CD4-positive, alpha-beta T cell treated with Interleukin-4 for 1 hour (primary cell): ENCODE results near the gene HOXB3.

Experiments used
- DNase-seq, 2 donors: peaks; one replicate each; pipeline ENCODE4 v3.0.0-alpha.2; 2020 to 2022

HOXB3 gene

GRCh38 chr17:48611681-48612455 is 21.8 kb upstream of the HOXB3 start:
- DNase-seq, result no peak

- DNase-seq, result no peak
Observed at GRCh38 chr17:48611213-48611612, 21.2 kb upstream of the HOXB3 start.

DNA sequence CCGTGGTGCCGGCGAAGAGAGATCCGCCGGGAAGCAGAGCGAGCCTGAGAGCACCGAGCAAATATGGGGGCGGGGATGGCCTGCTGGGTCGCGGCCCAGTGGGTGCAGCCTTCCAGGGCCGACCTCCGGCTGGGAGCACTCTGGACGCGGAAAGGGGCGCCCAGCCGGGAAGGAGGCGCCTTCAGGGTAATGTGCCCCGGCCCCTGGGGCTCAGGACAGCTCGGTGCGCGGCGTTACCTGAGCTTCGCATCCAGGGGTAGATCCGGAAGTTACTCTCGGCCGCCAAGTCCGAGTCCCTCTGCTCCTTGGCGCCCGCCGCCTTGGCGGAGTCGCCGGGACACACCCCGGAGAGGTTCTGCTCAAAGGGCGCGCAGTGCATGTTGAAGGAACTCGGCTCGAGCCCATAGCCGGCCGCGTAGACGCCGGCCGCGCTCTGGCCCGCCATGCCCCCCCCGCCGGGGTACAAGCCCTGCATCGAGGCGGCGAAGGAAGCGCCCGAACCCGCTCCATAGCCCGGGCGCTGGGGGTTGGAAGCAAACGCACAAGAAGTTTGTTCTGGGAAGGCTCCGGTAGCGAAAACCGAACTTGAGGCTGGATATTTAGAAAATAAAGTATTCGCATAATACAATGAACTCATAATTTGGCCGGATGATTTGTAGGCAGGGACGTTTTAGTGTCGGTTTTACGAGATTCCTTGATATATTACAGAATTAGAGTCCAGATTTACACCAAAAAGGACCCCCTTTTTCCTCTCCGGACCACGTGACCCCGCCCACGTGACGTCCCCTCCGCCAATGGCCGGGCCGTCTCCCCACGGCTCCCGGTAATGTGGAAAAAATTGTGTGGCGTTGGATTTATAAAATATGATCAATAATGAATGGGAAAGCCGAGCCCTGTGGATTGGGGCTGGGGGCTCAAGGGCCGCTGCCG is 20.5 kb upstream of the HOXB3 start, which contains the start of gene HOXB7:
HOXB7 (minus strand) TSS at position 736 of the 930 bp plus-strand sequence; CDS start at position 637, 99 bp downstream.
- peak; percentile 36 to 61 for DNase-seq

- DNase-seq, result no peak
Observed at GRCh38 chr17:48609759-48610281, 19.8 kb upstream of the HOXB3 start.

DNA sequence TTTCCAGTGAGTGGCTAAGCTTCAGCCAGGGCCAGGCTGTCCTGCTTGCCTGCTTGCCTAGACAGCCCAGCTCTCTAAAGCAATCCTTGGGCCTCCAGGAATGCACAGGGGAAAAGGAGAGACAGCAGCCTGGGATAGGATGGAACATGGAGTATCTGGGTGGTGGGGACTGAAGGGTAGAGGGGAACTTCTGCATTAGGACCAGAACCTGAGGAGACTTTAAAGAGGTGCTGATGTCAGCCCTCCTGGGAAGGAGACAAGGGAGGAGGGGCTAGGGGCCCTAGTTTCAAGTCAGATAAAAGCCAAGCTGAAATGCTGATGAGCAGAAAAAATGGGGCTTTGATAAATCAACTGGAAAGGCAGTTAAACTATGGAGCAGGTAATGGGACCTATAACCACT is 19.0 kb upstream of the HOXB3 start:
- no peak for DNase-seq

DNA sequence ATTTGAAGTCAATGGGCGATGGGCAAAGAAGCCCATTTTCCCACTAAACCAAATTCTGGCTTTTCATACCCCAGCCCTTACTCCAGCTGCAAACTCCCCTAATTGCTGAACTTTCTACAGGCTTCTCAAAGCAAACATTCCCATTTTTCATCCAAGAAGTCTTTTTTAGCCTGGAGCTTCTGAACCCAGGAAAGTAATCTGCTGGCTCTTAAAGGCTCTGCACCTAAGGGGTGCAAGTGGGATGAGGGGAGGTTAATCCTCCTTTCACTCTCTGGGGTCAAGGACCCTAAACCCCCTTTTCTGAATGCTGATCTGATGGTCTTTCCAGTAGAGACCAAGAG is 18.4 kb upstream of the HOXB3 start:
- no peak for DNase-seq

DNA sequence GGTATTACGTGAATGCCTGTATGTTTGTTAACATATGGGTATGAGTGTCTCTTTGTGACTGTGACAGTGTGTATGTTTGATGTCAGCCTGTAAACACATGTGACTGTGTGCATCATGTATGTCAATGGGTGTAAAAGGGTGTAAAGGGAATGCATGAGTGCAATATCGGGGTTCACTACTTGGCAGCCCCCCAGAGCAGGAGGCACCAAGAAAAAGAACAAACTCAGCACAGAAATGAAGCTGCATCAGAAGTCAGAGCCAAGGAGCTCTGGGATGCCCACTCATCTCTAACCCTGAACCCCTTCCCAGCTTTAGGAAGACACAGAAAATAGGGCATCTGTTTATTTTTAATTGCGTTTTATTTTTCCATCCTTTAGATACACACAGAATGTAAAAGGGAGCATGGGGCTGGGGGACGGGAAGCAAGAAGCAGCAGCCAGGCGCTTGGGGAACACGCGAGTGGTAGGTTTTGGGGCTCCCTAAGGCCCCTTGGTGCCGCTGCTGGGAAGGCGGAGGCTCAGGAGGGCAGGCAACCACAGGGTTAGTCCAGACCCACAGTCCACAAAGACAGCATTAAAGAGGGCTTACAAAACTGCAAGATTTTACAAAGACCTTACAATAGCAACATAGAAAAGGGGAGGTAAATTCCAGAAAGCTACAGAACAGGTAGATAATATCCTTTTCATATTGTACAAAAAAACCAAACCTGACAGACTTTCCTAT is 17.0 kb upstream of the HOXB3 start:
- DNase-seq, result no peak

GRCh38 chr17:48605991-48606891 is 16.2 kb upstream of the HOXB3 start:
- no peak for DNase-seq

DNA sequence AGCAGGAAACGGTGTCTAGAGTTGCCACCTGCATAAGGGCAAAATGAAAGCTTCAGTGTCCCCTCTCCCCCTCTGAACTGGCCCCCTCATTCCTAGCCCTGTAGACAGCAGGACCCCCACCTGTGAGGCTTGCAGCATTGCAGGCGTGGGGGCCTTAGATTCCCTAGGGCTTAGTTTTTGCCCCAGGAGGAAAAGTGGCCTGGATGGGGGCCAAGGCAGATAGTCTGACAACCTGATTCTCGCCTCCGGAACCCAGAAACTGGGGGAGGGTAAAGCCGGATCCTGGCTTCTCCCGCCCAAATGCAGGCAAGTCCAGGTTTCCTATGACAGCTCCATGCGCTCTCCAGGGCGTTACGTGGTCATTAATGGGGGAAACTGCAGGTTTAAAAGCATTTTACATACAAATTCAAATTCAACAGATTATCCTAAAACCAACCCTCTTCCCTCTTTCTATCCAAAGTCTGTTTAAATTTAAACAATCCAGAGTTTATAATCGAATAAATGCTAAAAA is 15.4 kb upstream of the HOXB3 start:
- DNase-seq, result no peak

DNA sequence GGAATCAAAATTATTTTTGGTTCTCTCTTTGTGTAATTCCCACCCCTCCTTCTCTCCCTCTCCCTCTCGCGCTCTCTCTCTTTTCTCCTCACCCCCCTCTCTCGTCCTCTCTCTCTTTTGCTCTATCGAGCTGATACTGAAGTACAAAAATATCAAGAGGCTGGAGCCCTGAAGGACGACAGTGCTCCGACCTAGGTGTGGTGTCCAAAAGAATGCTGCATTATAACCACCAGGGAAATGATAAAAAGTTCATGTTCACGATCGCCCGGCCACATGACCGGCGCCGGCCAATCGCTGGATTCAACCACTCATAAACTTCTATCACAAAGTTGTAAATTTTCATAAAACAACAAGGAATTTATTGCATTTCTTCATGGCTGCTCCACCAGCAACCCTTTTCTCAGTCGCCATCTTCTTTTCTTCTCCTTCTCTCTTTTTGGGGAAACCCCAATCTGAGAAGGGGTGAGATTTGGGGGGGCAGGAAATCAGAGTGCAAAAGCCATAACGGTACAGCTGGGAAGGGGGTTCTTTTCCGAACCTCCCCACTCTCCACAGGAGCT is 14.8 kb upstream of the HOXB3 start, which contains the start of gene HOXB6:
HOXB6 (minus strand) TSS at position 217 of the 560 bp plus-strand sequence. CDS start 6,836 bp downstream, outside the sequence.
- no peak for DNase-seq

- DNase-seq, result no peak
Observed at GRCh38 chr17:48603959-48604769, 14.1 kb upstream of the HOXB3 start.

GRCh38 chr17:48601539-48602425 is 11.7 kb upstream of the HOXB3 start:
- DNase-seq, result no peak

DNA sequence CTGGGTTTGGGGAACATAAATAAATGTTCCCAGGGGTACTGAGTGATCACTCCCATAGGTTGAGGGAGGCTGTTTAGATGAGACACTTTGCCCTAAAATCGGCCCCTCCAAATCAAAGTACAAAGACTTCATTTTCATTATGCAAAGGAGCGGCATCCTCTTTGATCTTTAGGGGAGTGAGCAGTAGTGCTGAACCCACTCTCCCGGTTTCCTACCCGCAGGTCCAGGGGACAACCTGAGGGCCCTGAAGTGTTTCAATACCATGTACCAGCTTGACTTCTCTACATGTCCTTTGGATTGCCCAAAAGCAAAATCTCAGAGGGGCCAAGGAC is 11.1 kb upstream of the HOXB3 start:
- no peak for DNase-seq

GRCh38 chr17:48600244-48601098 is 10.4 kb upstream of the HOXB3 start:
- no peak for DNase-seq

DNA sequence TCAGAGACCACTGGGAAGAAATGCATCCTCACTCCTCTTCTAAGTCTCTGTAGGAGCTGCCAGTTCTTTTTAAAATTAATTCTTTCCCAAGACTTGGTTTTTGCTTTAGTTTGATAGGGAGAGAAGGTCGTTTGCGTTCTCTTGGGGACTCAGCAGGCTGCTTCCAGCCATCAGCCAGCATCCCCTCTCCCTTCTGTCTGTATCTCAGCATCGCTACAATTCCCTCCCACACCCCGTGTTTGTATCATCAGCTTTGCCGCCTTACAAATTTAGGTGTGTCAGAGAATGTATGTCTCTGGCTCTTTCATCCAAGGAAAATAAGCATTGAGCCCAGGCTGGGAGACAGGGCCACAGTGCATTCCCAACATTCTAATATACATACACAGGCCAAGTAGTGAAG is 9.3 kb upstream of the HOXB3 start:
- no peak for DNase-seq

- DNase-seq, result no peak
Observed at GRCh38 chr17:48598736-48599135, 8.7 kb upstream of the HOXB3 start.

DNA sequence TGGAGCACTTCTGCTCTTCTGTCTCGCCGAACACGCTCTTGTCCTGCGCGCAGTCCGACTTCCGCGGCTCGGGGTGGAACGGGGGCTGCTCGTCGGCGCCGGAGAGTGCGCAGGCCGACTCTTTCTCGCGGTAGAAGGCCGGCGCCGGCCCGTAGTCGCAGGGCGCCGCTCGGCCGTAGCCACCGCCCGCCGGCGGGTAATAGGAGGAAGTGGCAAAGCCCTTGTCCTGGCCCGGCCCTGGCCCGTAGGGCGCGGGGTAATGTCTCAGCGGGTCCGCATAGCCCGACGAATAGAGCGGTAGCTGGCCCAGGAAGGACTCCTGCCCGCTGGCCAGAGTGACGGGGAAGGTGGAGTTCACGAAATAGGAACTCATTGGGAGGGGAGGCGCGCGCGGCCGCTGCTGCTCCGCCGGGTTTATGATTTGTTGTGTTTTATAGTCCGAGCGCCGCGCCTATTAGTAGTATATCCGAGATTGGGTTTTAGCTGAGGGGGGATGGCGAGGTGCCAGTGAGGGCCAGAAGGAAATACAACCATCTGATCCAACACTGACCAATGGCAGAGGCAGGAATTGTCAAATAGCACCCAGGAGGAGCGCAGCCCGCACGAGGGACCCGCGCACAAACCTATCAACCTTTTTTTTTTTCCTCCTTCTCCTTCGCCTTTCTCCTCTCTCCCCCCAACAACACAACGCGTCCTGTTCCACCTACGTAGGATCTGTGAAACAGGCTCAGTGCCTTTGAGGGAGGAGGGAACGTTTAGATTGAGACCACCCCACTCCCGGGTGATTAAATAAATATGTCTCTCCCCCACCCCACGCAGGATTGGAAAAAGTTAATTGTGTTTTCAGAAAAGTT is 8.0 kb upstream of the HOXB3 start:
- DNase-seq, result peak; percentile 33 to 53

- DNase-seq, result no peak
Observed at GRCh38 chr17:48597528-48597777, 7.4 kb upstream of the HOXB3 start.
